Activated CD8-positive, alpha-beta T cell treated with anti-CD3 and anti-CD28 coated beads for 36 hours (primary cell): Measurements from ENCODE around the gene YJEFN3. TPM values are rescaled to one million over a fixed set of nuclear protein-coding genes. Genes with fewer than 3 reads are reported as not detected.

ENCODE experiments used
- ATAC-seq: fragments of 200-7000 bp; cut with Tn5 transposase; one replicate; pipeline ENCODE4 v1.10.0; 2021; ENCODE audit warnings: mild to moderate bottlenecking, moderate library complexity
- CTCF ChIA-PET: fragments of 350-600 bp; sonication (Branson Sonifier 250); formaldehyde crosslinking; loops from one replicate; lab custom pipeline; 2021; ENCODE audit warnings: antibody characterized with exemption; lab: Charles Lee
- POLR2A ChIA-PET: fragments of 350-600 bp; sonication (Branson Sonifier 250); formaldehyde crosslinking; loops from one replicate; lab custom pipeline; 2021; ENCODE audit warnings: antibody characterized with exemption; lab: Charles Lee
- DNase-seq: peaks from one replicate; pipeline ENCODE4 v3.0.0-alpha.2; 2020
- H3K27ac Mint-ChIP-seq: one replicate; pipeline ENCODE4 v1.8.0; 2021; ENCODE audit warnings: mild to moderate bottlenecking, mixed read lengths
- H3K27me3 Mint-ChIP-seq: one replicate; pipeline ENCODE4 v1.8.0; 2021; ENCODE audit warnings: mixed read lengths
- H3K36me3 Mint-ChIP-seq: one replicate; pipeline ENCODE4 v1.8.0; 2021; ENCODE audit warnings: low read depth, mixed read lengths
- H3K4me1 Mint-ChIP-seq: one replicate; pipeline ENCODE4 v1.8.0; 2021; ENCODE audit warnings: low read depth, mixed read lengths
- H3K4me3 Mint-ChIP-seq: one replicate; pipeline ENCODE4 v1.8.0; 2021; ENCODE audit warnings: mild to moderate bottlenecking, moderate library complexity, mixed read lengths
- H3K9me3 Mint-ChIP-seq: one replicate; pipeline ENCODE4 v1.8.0; 2021; ENCODE audit warnings: mixed read lengths
- CTCF ChIP-seq: fragments of 200-600 bp; IDR thresholded peaks from one replicate; pipeline ENCODE4 v1.8.0; 2022; ENCODE audit warnings: antibody characterized with exemption, mild to moderate bottlenecking
- intact Hi-C: fragments of 100-400 bp; cut with micrococcal nuclease; formaldehyde crosslinking; loops from one replicate; pipeline ENCODE4 v1.10.0; 2022
- total RNA-seq, 2 experiments: library from RNA; stranded (reverse); gene quantifications; one replicate each; pipeline ENCODE4 v1.2.3, GENCODE V29; 2021

Gene YJEFN3
- total RNA-seq, 2 experiments from 2014 or later = 7.4 to 8.1 TPM

DNA sequence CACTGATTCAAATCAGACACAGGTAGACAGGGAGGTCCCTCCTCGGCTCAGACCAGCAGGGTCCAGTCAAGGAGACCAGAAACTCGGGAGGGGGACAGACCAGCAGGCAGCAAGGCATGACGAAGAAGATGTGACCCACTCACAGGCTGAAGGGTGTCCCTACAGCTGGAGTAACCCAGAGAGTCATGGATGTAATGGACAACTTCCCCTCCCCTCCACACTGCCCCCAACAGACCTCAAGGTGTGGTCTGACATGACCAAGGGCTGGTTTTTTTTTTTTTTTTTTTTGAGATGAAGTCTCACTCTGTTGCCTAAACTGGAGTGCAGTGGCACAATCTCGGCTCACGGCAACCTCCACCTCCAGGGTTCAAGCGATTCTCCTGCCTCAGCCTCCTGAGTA, 55.6 kb downstream of the YJEFN3 start:
- intact Hi-C loops = no loop called here
- H3K4me1 Mint-ChIP-seq = peaks cover 18% of the 10 kb centered on the region
- POLR2A ChIA-PET = interaction anchor here (0.6 to 0.7 kb wide), 2 partner anchors 50 to 97 kb away, joined by 3 read pairs; no protein-coding TSS in a partner anchor
- peaks cover 12% of the 10 kb centered on the region for H3K36me3 Mint-ChIP-seq
- H3K9me3 Mint-ChIP-seq = no peaks in the 10 kb centered on the region
- no peak for TF ChIP-seq CTCF
- no peak overlapping the region for H3K4me3 Mint-ChIP-seq
- H3K27me3 Mint-ChIP-seq = no peaks in the 10 kb centered on the region
- DNase-seq = no peak
- no peak for ATAC-seq
- CTCF ChIA-PET = interaction anchor here (2.4 kb wide), 1 partner anchor 30 kb away, joined by 13 read pairs; no protein-coding TSS in a partner anchor
- no peak overlapping the region for H3K27ac Mint-ChIP-seq

Other genes starting within 250 kb of the YJEFN3 start
- 10 to 100 TPM; 42.8 to 51.3 TPM for gene SUGP1, start 208.4 kb upstream of the YJEFN3 start, total RNA-seq
- gene MAU2, start 208.1 kb upstream of the YJEFN3 start, total RNA-seq = 10 to 100 TPM; 38.4 to 39.4 TPM
- gene GATAD2A, start 123.2 kb upstream of the YJEFN3 start, total RNA-seq = 100 to 1,000 TPM; 132 to 136 TPM
- 1 to 10 TPM; 3.4 to 4.9 TPM for gene TSSK6, start 13.4 kb upstream of the YJEFN3 start, total RNA-seq
- 100 to 1,000 TPM; 298 to 310 TPM for gene NDUFA13, start 12.7 kb upstream of the YJEFN3 start, total RNA-seq
- under 1 TPM; 0.31 to 0.32 TPM for gene CILP2, start 9.4 kb downstream of the YJEFN3 start, total RNA-seq
- 10 to 100 TPM; 13.8 to 15.6 TPM for gene PBX4, start 89.8 kb downstream of the YJEFN3 start, total RNA-seq
- gene LPAR2, start 99.3 kb downstream of the YJEFN3 start, total RNA-seq = 10 to 100 TPM; 26.6 to 28.2 TPM
- gene GMIP, start 114.7 kb downstream of the YJEFN3 start, total RNA-seq = 10 to 100 TPM; 57.3 to 59.9 TPM
- 10 to 100 TPM; 52.4 to 53.1 TPM for gene ATP13A1, start 134.8 kb downstream of the YJEFN3 start, total RNA-seq
- 10 to 100 TPM; 82.5 to 85.2 TPM for gene ZNF101, start 139.9 kb downstream of the YJEFN3 start, total RNA-seq
- 1 to 10 TPM; 8.6 to 9.3 TPM for gene ZNF14, start 204.2 kb downstream of the YJEFN3 start, total RNA-seq